ENCODE results near the gene HHAT. TPM values are rescaled to one million over a fixed set of nuclear protein-coding genes. Genes with fewer than 3 reads are reported as not detected.

HHAT gene
- total RNA-seq, 4 donors from 2014 or later = 4.8 to 5.9 (median 5.3) TPM

GRCh38 chr1:210531475-210532222 lies 202.9 kb downstream of the HHAT start:
- Histone ChIP-seq H3K4me3 (no peak overlapping the region), H3K4me1 (no peaks in the 10 kb centered on the region), H3K27ac (no peak overlapping the region), H3K27me3 (no peaks in the 10 kb centered on the region), H3K36me3 (no peaks in the 10 kb centered on the region), H3K9me3 (no peaks in the 10 kb centered on the region)
- TF ChIP-seq, protein P1, sequence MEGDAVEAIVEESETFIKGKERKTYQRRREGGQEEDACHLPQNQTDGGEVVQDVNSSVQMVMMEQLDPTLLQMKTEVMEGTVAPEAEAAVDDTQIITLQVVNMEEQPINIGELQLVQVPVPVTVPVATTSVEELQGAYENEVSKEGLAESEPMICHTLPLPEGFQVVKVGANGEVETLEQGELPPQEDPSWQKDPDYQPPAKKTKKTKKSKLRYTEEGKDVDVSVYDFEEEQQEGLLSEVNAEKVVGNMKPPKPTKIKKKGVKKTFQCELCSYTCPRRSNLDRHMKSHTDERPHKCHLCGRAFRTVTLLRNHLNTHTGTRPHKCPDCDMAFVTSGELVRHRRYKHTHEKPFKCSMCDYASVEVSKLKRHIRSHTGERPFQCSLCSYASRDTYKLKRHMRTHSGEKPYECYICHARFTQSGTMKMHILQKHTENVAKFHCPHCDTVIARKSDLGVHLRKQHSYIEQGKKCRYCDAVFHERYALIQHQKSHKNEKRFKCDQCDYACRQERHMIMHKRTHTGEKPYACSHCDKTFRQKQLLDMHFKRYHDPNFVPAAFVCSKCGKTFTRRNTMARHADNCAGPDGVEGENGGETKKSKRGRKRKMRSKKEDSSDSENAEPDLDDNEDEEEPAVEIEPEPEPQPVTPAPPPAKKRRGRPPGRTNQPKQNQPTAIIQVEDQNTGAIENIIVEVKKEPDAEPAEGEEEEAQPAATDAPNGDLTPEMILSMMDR (IDR thresholded peaks at IDR 0.05) = no peak
- 61% methylated on average over 3 of the region's 3 CpGs for WGBS, 2 donors
- DNase-seq (ENCODE audit: low spot score in 2 of 2) = no peak

- TF ChIP-seq POLR2A (IDR thresholded peaks at IDR 0.05) (no peak), EP300 (IDR thresholded peaks at IDR 0.05) (no peak)
- TF ChIP-seq, protein P1 (IDR thresholded peaks at IDR 0.05) = no peak
- no peak overlapping the region for H3K27ac ChIP-seq
- no peaks in the 10 kb centered on the region for H3K27me3 ChIP-seq
- no peaks in the 10 kb centered on the region for H3K4me1 ChIP-seq
- H3K4me3 ChIP-seq = no peak overlapping the region
- H3K9me3 ChIP-seq = no peaks in the 10 kb centered on the region
- 59 to 71% methylated on average over 1 of the region's 1 CpG for WGBS, 2 donors
- no peaks in the 10 kb centered on the region for H3K36me3 ChIP-seq
- DNase-seq (ENCODE audit: low spot score in 2 of 2) = no peak
Observed at GRCh38 chr1:210532223-210532598, 203.5 kb downstream of the HHAT start.

DNA sequence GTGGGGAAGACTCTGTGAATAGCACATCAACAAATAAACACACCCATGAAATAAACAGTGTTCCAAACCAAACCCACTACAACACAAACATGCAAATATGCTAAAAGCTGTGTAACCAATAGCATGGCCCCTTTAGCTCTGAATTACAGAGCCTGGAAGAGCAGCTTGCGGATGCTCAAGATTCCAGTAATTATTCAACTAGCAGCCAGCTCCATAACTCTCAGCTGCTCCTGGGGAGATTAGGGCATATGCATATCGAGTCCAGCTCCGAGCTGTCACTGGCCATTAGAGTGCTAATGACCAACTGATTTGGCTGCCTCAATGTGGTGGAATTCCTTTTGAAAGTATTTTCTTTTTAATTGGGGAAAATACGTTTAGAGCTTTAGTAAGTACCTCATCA lies 207.1 kb downstream of the HHAT start:
- no peak for DNase-seq (ENCODE audit: low spot score in 2 of 2)
- H3K9me3 ChIP-seq = no peaks in the 10 kb centered on the region
- WGBS, 2 donors = 61 to 63% methylated on average over 4 of the region's 4 CpGs
- H3K27me3 ChIP-seq = no peaks in the 10 kb centered on the region
- no peaks in the 10 kb centered on the region for H3K4me1 ChIP-seq
- no peak overlapping the region for H3K4me3 ChIP-seq
- no peak overlapping the region for H3K27ac ChIP-seq
- H3K36me3 ChIP-seq = no peaks in the 10 kb centered on the region
- TF ChIP-seq, protein P1 (IDR thresholded peaks at IDR 0.05) = no peak
- no peak for TF ChIP-seq POLR2A (IDR thresholded peaks at IDR 0.05)
- TF ChIP-seq EP300 (IDR thresholded peaks at IDR 0.05) = no peak

DNA sequence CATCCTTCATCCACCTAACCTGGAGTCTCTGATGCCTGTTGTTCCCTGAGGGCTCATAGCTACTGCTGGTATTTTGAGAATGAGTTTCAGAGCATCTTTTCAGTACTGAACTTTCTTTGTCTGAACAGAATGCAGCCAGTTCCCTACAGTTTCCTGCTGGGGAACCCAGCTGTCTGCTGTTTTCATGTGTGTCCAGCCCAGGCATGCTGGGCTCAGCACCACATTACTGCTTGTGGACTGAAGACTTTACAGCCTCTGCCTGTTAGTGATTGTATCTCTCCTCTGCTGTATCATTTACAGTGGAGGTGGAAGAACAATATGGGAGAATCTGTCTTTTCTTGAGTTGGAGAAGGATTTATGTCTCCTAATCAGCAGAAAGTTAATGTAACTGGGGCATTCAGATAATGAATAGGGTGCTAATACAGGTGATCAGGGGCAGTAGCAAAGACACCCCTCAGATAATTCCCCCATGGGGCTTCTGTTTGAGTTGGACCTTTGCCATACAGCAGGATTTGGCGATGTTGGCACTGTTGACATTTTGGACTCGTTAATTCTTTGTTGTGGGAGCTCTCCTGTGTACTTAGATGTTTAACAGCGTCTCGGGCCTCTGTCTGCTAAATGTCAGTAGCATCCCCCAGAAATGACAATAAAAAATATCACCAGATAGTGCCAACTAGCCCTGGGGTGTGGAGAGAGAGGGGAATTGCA lies 207.7 kb downstream of the HHAT start:
- Histone ChIP-seq H3K27ac (no peak overlapping the region), H3K4me1 (no peaks in the 10 kb centered on the region), H3K4me3 (no peak overlapping the region), H3K27me3 (no peaks in the 10 kb centered on the region), H3K9me3 (no peaks in the 10 kb centered on the region), H3K36me3 (no peaks in the 10 kb centered on the region)
- DNase-seq (ENCODE audit: low spot score in 2 of 2) = no peak
- TF ChIP-seq EP300 (IDR thresholded peaks at IDR 0.05) (no peak), POLR2A (IDR thresholded peaks at IDR 0.05) (no peak)
- TF ChIP-seq, protein P1 (IDR thresholded peaks at IDR 0.05) = no peak
- WGBS, 2 donors = 53 to 61% methylated on average over 4 of the region's 4 CpGs

DNA sequence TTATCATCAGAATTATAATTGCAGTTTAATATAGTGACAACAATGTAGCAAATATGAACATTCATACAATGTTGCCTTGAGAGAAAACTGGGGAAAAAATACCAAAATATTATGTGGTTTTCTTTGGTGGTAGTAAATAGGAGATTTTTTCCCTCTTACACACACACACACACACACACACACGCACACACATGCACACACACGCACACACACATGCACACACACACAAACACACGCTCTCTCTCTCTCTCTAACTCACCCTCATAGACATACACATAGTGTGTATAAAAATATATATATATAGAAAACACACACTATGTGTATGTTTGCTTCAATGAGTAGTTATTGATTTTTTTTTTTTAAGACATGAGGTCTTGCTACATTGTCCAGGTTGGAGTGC lies 211.6 kb downstream of the HHAT start:
- DNase-seq (ENCODE audit: low spot score in 2 of 2) = no peak
- Histone ChIP-seq H3K27me3 (no peaks in the 10 kb centered on the region), H3K9me3 (no peaks in the 10 kb centered on the region), H3K4me3 (no peak overlapping the region), H3K27ac (no peak overlapping the region), H3K4me1 (no peaks in the 10 kb centered on the region), H3K36me3 (no peaks in the 10 kb centered on the region)
- TF ChIP-seq EP300 (IDR thresholded peaks at IDR 0.05) = no peak
- TF ChIP-seq, protein P1 (IDR thresholded peaks at IDR 0.05) = no peak
- no peak for TF ChIP-seq POLR2A (IDR thresholded peaks at IDR 0.05)
- 76 to 88% methylated on average over 3 of the region's 3 CpGs for WGBS, 2 donors
